Loucy (cell line): ENCODE results near the gene KRTAP10-11.
"Not testable (repeated sequence)": the region's sequence is repeated elsewhere in the genome, so short reads cannot be mapped to it uniquely, and the experiment has no call there.

ENCODE experiments used
- H2AFZ ChIP-seq: fragments of 200-600 bp; sonication (generic); 2 replicates; pipeline ENCODE4 v1.6.0; 2016; ENCODE audit warnings: antibody characterized with exemption, mild to moderate bottlenecking, low read length, moderate library complexity
- H3F3A ChIP-seq: fragments of 200-600 bp; 2 replicates; pipeline ENCODE4 v1.6.0; 2016; ENCODE audit warnings: antibody characterized with exemption, low read depth, mild to moderate bottlenecking
- H3K27me3 ChIP-seq: fragments of 200-600 bp; sonication (generic); 2 replicates; pipeline ENCODE4 v1.6.1; 2014; ENCODE audit warnings: low read length, mild to moderate bottlenecking; ENCODE audit not compliant: insufficient read depth, poor library complexity, severe bottlenecking
- H3K36me3 ChIP-seq: fragments of 200-600 bp; sonication (generic); 2 replicates; pipeline ENCODE4 v1.6.1; 2016; ENCODE audit warnings: low read length; ENCODE audit not compliant: insufficient read depth
- H3K4me1 ChIP-seq: fragments of 200-600 bp; sonication (generic); 2 replicates; pipeline ENCODE4 v1.5.1; 2014; ENCODE audit warnings: low read length, mild to moderate bottlenecking; ENCODE audit not compliant: insufficient read depth, poor library complexity, severe bottlenecking
- H3K4me2 ChIP-seq: fragments of 200-600 bp; sonication (generic); 2 replicates; pipeline ENCODE4 v1.6.0; 2014; ENCODE audit warnings: antibody characterized with exemption, low read length, low read depth, mild to moderate bottlenecking; ENCODE audit not compliant: poor library complexity, severe bottlenecking
- H3K4me3 ChIP-seq: fragments of 200-600 bp; sonication (generic); 2 replicates; pipeline ENCODE4 v1.5.1; 2014; ENCODE audit warnings: low read length, mild to moderate bottlenecking, mixed read lengths; ENCODE audit not compliant: poor library complexity, severe bottlenecking
- H3K79me2 ChIP-seq: fragments of 200-600 bp; sonication (generic); 2 replicates; pipeline ENCODE4 v1.6.1; 2014; ENCODE audit warnings: low read length; ENCODE audit not compliant: insufficient read depth
- H3K9ac ChIP-seq: fragments of 200-600 bp; sonication (generic); 2 replicates; pipeline ENCODE4 v1.6.0; 2014; ENCODE audit warnings: mild to moderate bottlenecking, low read depth, low read length, moderate library complexity; ENCODE audit not compliant: poor library complexity, severe bottlenecking
- H3K9me2 ChIP-seq: fragments of 200-600 bp; sonication (generic); replicated peaks from 2 replicates; pipeline ENCODE4 v1.6.1; 2016; ENCODE audit warnings: low read depth, low read length, mixed read lengths
- H3K9me3 ChIP-seq: fragments of 200-600 bp; sonication (generic); 2 replicates; pipeline ENCODE4 v1.6.1; 2014; ENCODE audit warnings: mild to moderate bottlenecking, antibody characterized with exemption, low read length, low read depth; ENCODE audit not compliant: insufficient read depth
- H4K20me1 ChIP-seq: fragments of 200-600 bp; sonication (generic); 2 replicates; pipeline ENCODE4 v1.6.0; 2014; ENCODE audit warnings: antibody characterized with exemption, low read length, mild to moderate bottlenecking; ENCODE audit not compliant: insufficient read depth, poor library complexity, severe bottlenecking
- EZH2phosphoT487 ChIP-seq: fragments of 200-600 bp; IDR thresholded peaks from 2 replicates; pipeline ENCODE4 v1.6.1; 2018; ENCODE audit warnings: antibody characterized with exemption, mild to moderate bottlenecking, moderate library complexity, borderline replicate concordance
- TF ChIP-seq, protein P1 (sequence below): fragments of 200-600 bp; sonication (generic); conservative IDR thresholded peaks from 2 replicates; pipeline ENCODE4 v1.5.1; 2014; ENCODE audit warnings: mild to moderate bottlenecking, antibody characterized with exemption, low read length

The KRTAP10-11 gene

DNA sequence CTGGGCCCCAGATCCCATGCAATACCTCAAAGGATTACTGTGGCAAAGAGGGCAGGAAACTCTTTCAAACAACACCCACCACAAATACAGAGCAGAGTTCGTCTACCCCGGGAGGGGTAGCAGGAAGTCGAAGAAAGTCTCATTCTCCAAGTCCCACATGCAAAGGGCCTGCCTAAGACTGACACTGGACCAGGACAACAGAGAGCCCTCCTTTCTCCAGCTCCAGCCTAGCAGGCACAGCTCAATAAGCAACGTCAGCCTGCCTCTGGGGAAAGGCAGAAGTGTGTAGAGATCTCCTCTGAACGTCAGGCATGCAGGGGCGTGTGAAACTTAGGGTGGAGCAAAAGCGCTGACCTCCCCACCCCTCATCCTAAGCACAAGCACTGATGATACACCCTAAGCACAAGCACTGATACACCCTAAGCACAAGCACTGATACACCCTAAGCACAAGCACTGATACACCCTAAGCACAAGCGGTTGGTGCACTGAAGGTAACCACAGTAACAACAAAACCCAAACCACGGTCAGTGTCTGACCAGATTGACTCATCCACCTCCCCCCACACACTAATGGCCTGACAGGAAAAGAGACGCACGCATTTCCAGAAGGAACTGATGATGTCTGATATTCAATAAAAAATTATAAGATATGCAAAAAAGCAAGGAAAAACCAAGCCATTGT, 12.8 kb downstream of the KRTAP10-11 start:
- Histone ChIP-seq H3K36me3 (no peaks in the 10 kb centered on the region), H3F3A (no peaks in the 10 kb centered on the region), H3K9ac (no peak overlapping the region), H3K4me1 (no peaks in the 10 kb centered on the region), H2AFZ (no peak overlapping the region), H3K79me2 (no peaks in the 10 kb centered on the region), H3K9me3 (peaks cover 7% of the 10 kb centered on the region; the same call in 1 of the 2 replicates), H3K4me2 (no peak overlapping the region), H3K27me3 (no peaks in the 10 kb centered on the region), H4K20me1 (no peaks in the 10 kb centered on the region), H3K4me3 (no peak overlapping the region), H3K9me2 (no peaks in the 10 kb centered on the region)
- no peak for TF ChIP-seq EZH2phosphoT487
- TF ChIP-seq, protein P1, sequence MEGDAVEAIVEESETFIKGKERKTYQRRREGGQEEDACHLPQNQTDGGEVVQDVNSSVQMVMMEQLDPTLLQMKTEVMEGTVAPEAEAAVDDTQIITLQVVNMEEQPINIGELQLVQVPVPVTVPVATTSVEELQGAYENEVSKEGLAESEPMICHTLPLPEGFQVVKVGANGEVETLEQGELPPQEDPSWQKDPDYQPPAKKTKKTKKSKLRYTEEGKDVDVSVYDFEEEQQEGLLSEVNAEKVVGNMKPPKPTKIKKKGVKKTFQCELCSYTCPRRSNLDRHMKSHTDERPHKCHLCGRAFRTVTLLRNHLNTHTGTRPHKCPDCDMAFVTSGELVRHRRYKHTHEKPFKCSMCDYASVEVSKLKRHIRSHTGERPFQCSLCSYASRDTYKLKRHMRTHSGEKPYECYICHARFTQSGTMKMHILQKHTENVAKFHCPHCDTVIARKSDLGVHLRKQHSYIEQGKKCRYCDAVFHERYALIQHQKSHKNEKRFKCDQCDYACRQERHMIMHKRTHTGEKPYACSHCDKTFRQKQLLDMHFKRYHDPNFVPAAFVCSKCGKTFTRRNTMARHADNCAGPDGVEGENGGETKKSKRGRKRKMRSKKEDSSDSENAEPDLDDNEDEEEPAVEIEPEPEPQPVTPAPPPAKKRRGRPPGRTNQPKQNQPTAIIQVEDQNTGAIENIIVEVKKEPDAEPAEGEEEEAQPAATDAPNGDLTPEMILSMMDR, result no peak

- not testable (repeated sequence) for H3K4me3 ChIP-seq, H3K9me3 ChIP-seq, H3K36me3 ChIP-seq, H3K4me1 ChIP-seq, H3F3A ChIP-seq, H3K79me2 ChIP-seq, H2AFZ ChIP-seq, H3K9ac ChIP-seq, H3K9me2 ChIP-seq, H3K4me2 ChIP-seq, H4K20me1 ChIP-seq, H3K27me3 ChIP-seq
Measured at GRCh38 chr21:44661567-44661966, 15.4 kb downstream of the KRTAP10-11 start.

DNA sequence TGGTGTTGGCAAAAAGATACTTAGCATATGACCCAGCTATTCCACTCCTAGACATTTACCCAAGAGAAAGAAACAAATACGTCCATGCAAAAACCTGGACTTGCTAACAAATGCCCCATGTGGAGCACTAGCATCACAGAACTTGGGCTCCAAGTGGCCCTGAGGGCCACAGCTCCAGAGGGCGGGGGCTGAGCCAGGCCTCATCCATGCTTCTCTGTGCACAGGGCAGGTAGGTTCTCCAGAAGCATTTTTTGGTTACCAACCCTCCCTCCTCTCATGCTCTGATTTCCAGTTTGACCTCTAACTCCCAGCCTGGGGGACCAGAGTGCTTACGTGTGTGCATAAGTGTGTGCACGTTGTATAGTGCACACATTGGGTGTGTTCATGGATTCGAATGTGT, 18.5 kb downstream of the KRTAP10-11 start:
- H4K20me1 ChIP-seq, result no peaks in the 10 kb centered on the region
- H3K9me3 ChIP-seq, result peaks cover 3% of the 10 kb centered on the region; the same call in 1 of the 2 replicates
- H3K9me2 ChIP-seq, result no peaks in the 10 kb centered on the region
- no peaks in the 10 kb centered on the region for H3K4me1 ChIP-seq
- H3K79me2 ChIP-seq, result no peaks in the 10 kb centered on the region
- no peak overlapping the region for H3K4me2 ChIP-seq
- H3K4me3 ChIP-seq, result no peak overlapping the region
- H2AFZ ChIP-seq, result no peak overlapping the region
- no peaks in the 10 kb centered on the region for H3F3A ChIP-seq
- no peaks in the 10 kb centered on the region for H3K27me3 ChIP-seq
- no peak for TF ChIP-seq EZH2phosphoT487
- TF ChIP-seq, protein P1, result no peak
- H3K36me3 ChIP-seq, result no peaks in the 10 kb centered on the region
- no peak overlapping the region for H3K9ac ChIP-seq
